H9 (cell line): Measurements from ENCODE around the gene SRP9. TPM values are rescaled to one million over a fixed set of nuclear protein-coding genes. Genes with fewer than 3 reads are reported as not detected.

Source experiments
- DNase-seq: peaks from one replicate; pipeline ENCODE4 v3.0.0-alpha.2; 2017
- H2AFZ ChIP-seq: one replicate; pipeline ENCODE4 v1.6.1; 2013; ENCODE audit warnings: mild to moderate bottlenecking, low read length, control low read depth, moderate library complexity
- H2AK5ac ChIP-seq: 2 replicates; pipeline ENCODE4 v1.6.1; 2013; ENCODE audit warnings: low read length, control low read depth, mixed read lengths; ENCODE audit not compliant: insufficient read length
- H2BK120ac ChIP-seq: one replicate; pipeline ENCODE4 v1.6.1; 2013; ENCODE audit warnings: low read depth, mild to moderate bottlenecking, low read length, control low read depth, inconsistent platforms; ENCODE audit not compliant: poor library complexity, severe bottlenecking
- H2BK12ac ChIP-seq: 2 replicates; pipeline ENCODE4 v1.6.1; 2013; ENCODE audit warnings: low read length, control low read depth, mixed read lengths, low read depth; ENCODE audit not compliant: insufficient read length
- H2BK15ac ChIP-seq: 2 replicates; pipeline ENCODE4 v1.6.1; 2013; ENCODE audit warnings: low read depth, low read length, control low read depth
- H2BK20ac ChIP-seq: one replicate; pipeline ENCODE4 v1.6.1; 2013; ENCODE audit warnings: low read depth, mild to moderate bottlenecking, low read length, control low read depth, inconsistent platforms; ENCODE audit not compliant: poor library complexity, severe bottlenecking
- H2BK5ac ChIP-seq: 2 replicates; pipeline ENCODE4 v1.6.1; 2013; ENCODE audit warnings: low read length, control low read depth, mixed read lengths; ENCODE audit not compliant: insufficient read length
- H3K14ac ChIP-seq: 2 replicates; pipeline ENCODE4 v1.6.1; 2013; ENCODE audit warnings: low read length, control low read depth; ENCODE audit not compliant: insufficient read depth
- H3K18ac ChIP-seq: 2 replicates; pipeline ENCODE4 v1.6.1; 2013; ENCODE audit warnings: low read depth, mild to moderate bottlenecking, mixed read lengths, low read length, control low read depth; ENCODE audit not compliant: insufficient read length
- H3K23ac ChIP-seq: 2 replicates; pipeline ENCODE4 v1.6.1; 2013; ENCODE audit warnings: low read length, control low read depth, mixed read lengths, low read depth; ENCODE audit not compliant: insufficient read length
- H3K23me2 ChIP-seq: 2 replicates; pipeline ENCODE4 v1.6.1; 2013; ENCODE audit warnings: low read depth, mild to moderate bottlenecking, mixed read lengths, low read length, control low read depth; ENCODE audit not compliant: insufficient read length, poor library complexity, severe bottlenecking
- H3K27ac ChIP-seq: 2 replicates; pipeline ENCODE4 v1.5.1; 2013; ENCODE audit warnings: low read length, control low read depth, mixed read lengths, low read depth; ENCODE audit not compliant: insufficient read length
- H3K27me3 ChIP-seq: 2 replicates; pipeline ENCODE4 v1.6.1; 2013; ENCODE audit warnings: low read length, control low read depth, inconsistent platforms; ENCODE audit not compliant: insufficient read depth
- H3K4ac ChIP-seq: 2 replicates; pipeline ENCODE4 v1.6.1; 2013; ENCODE audit warnings: low read depth, mild to moderate bottlenecking, control low read depth, inconsistent platforms, low read length, moderate library complexity
- H3K4me1 ChIP-seq: 2 replicates; pipeline ENCODE4 v1.6.1; 2013; ENCODE audit warnings: low read length, control low read depth, inconsistent platforms; ENCODE audit not compliant: insufficient read depth
- H3K4me2 ChIP-seq: 2 replicates; pipeline ENCODE4 v1.6.1; 2013; ENCODE audit warnings: low read length, control low read depth, mixed read lengths; ENCODE audit not compliant: insufficient read length, insufficient read depth
- H3K56ac ChIP-seq: 2 replicates; pipeline ENCODE4 v1.6.1; 2013; ENCODE audit warnings: low read depth, mild to moderate bottlenecking, mixed read lengths, low read length, control low read depth; ENCODE audit not compliant: insufficient read length
- H3K79me1 ChIP-seq: 2 replicates; pipeline ENCODE4 v1.6.1; 2013; ENCODE audit warnings: low read depth, mild to moderate bottlenecking, moderate library complexity, low read length, control low read depth, inconsistent platforms; ENCODE audit not compliant: insufficient read depth, poor library complexity, severe bottlenecking
- H3K79me2 ChIP-seq: 2 replicates; pipeline ENCODE4 v1.6.1; 2013; ENCODE audit warnings: low read length, control low read depth, inconsistent platforms; ENCODE audit not compliant: insufficient read depth
- H3K9ac ChIP-seq: 2 replicates; pipeline ENCODE4 v1.6.1; 2013; ENCODE audit warnings: low read length, control low read depth, mixed read lengths; ENCODE audit not compliant: insufficient read length; ENCODE audit errors: extremely low read depth
- H3K9me3 ChIP-seq: one replicate; pipeline ENCODE4 v1.6.1; 2013; ENCODE audit warnings: low read depth, low read length, inconsistent platforms; ENCODE audit not compliant: control insufficient read depth
- H3T11ph ChIP-seq: one replicate; pipeline ENCODE4 v1.6.1; 2013; ENCODE audit warnings: mild to moderate bottlenecking, low read length, control low read depth, inconsistent platforms
- H4K20me1 ChIP-seq: one replicate; pipeline ENCODE4 v1.6.1; 2013; ENCODE audit not compliant: control insufficient read depth, insufficient read length, insufficient read depth
- H4K5ac ChIP-seq: 2 replicates; pipeline ENCODE4 v1.6.1; 2013; ENCODE audit warnings: low read depth, mild to moderate bottlenecking, mixed read lengths, low read length, control low read depth; ENCODE audit not compliant: insufficient read length
- H4K8ac ChIP-seq: replicated peaks from 2 replicates; pipeline ENCODE4 v1.6.1; 2013; ENCODE audit warnings: low read length, control low read depth, mixed read lengths, low read depth; ENCODE audit not compliant: insufficient read length
- H4K91ac ChIP-seq: 2 replicates; pipeline ENCODE4 v1.6.1; 2013; ENCODE audit warnings: low read depth, mild to moderate bottlenecking, moderate library complexity, mixed read lengths, low read length, control low read depth; ENCODE audit not compliant: insufficient read length
- H3K27ac Mint-ChIP-seq, 3 experiments: 2 replicates in 2 of 3; 3 replicates in 1 of 3; pipeline ENCODE4 v1.8.0; 2020 to 2021; ENCODE audit warnings: mixed read lengths in 3 of 3, mild to moderate bottlenecking in 1 of 3, moderate library complexity in 1 of 3
- H3K27me3 Mint-ChIP-seq: 2 replicates; pipeline ENCODE4 v1.8.0; 2021; ENCODE audit warnings: low read depth, mild to moderate bottlenecking, moderate library complexity, mixed read lengths
- H3K36me3 Mint-ChIP-seq, 3 experiments: 2 replicates in 2 of 3; 3 replicates in 1 of 3; pipeline ENCODE4 v1.8.0; 2020 to 2021; ENCODE audit warnings: low read depth in 3 of 3, mixed read lengths in 3 of 3; ENCODE audit not compliant: insufficient read depth in 1 of 3
- H3K4me1 Mint-ChIP-seq, 2 experiments: 2 replicates each; pipeline ENCODE4 v1.8.0; 2020; ENCODE audit warnings: mixed read lengths in 2 of 2
- H3K4me3 Mint-ChIP-seq, 2 experiments: 2 replicates in 1 of 2; 3 replicates in 1 of 2; pipeline ENCODE4 v1.8.0; 2020 to 2021; ENCODE audit warnings: mild to moderate bottlenecking in 2 of 2, mixed read lengths in 2 of 2, moderate library complexity in 1 of 2
- H3K9me3 Mint-ChIP-seq, 2 experiments: 2 replicates in 1 of 2; 3 replicates in 1 of 2; pipeline ENCODE4 v1.8.0; 2020; ENCODE audit warnings: mild to moderate bottlenecking in 2 of 2, mixed read lengths in 2 of 2, moderate library complexity in 1 of 2
- WGBS: extraction: QIAGEN DNeasy Blood & Tissue Kit; methylation state at CpG from one replicate; pipeline ENCODE4 v1.1.7; 2013; ENCODE audit warnings: missing lambda C conversion rate, low lambda C conversion rate, mixed read lengths; ENCODE audit not compliant: insufficient read length; ENCODE audit errors: extremely low coverage; 5-methylcytosine and 5-hydroxymethylcytosine counted together
- total RNA-seq: library from RNA; stranded (reverse); gene quantifications from 2 replicates; pipeline ENCODE4 v1.2.1, GENCODE V29; 2021
- TF ChIP-seq, protein P1 (sequence below): fragments of 200-600 bp; sonication (generic); conservative IDR thresholded peaks from 3 replicates; pipeline ENCODE4 v1.8.0; 2021; ENCODE audit warnings: antibody characterized with exemption, mild to moderate bottlenecking

The SRP9 gene
- total RNA-seq, 1 experiment from 2014 or later: 403 TPM

DNA sequence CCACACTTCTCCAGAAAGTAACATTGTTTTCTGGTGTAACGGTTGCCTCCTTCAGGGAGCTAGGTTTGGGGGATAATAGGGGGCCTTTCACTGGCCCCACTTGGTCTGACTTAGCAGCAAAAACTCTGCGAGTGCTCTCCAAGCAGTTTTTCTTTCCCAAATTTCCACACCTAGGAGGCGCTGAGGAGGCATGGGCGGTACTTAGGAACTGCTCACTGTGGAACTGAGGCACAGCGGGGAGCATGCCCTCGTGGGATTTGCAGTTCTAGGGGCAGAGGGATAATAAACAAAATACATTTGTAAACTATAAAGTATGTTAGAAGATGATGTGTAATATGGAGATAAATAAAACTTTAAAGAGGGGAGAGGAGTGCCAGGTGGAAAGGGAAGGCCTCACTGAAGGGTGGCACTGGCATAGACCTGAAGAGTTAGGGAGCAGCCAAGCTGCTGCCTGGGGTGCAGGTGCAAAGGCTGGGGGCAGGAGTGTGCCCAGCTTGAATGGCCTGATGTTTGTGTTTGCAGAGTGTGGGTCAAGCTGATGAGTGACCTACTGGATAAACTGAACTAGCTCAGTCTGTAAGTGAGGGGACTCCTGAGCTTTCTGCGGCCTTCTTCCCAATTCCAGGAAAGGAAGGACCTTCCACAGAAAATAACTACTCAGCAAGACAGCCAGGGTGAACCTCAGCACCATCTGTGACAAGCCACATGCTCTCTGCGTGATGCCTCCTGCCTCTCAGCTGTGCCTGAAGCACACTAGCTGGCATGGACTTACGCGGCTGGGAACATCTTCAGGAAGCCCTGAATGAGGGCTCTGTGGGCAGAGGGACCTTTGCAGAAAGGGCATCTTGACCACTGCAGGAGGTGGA lies 34.2 kb downstream of the SRP9 start:
- Mint-ChIP-seq H3K4me3 (peak overlapping the region; percentile 79 to 96), H3K9me3 (no peaks in the 10 kb centered on the region; a peak in 1 of 5 replicates), H3K4me1 (peaks cover 34 to 44% of the 10 kb centered on the region in 2 experiments), H3K36me3 (peaks cover 0 to 5% (median 4%) of the 10 kb centered on the region in 3 experiments; a peak in 2 of 7 replicates), H3K27me3 (peaks cover 13% of the 10 kb centered on the region), H3K27ac (peak overlapping the region in 1 of 3 experiments; percentile 10; a peak in 1 of 7 replicates)
- no peaks in the 10 kb centered on the region for H3K79me1 ChIP-seq
- no peak overlapping the region for H3K9ac ChIP-seq
- H3K27me3 ChIP-seq: no peaks in the 10 kb centered on the region
- no peak overlapping the region for H3K4ac ChIP-seq
- H3K4me2 ChIP-seq: peak overlapping the region; percentile 57
- H3K18ac ChIP-seq: no peak overlapping the region
- H3K56ac ChIP-seq: no peak overlapping the region
- peaks cover 1% of the 10 kb centered on the region; the same call in 1 of the 2 replicates for H3K79me2 ChIP-seq
- no peak overlapping the region for H2BK120ac ChIP-seq
- H2BK15ac ChIP-seq: no peak overlapping the region
- H3K27ac ChIP-seq: no peak overlapping the region
- H4K5ac ChIP-seq: no peak overlapping the region
- TF ChIP-seq, protein P1, sequence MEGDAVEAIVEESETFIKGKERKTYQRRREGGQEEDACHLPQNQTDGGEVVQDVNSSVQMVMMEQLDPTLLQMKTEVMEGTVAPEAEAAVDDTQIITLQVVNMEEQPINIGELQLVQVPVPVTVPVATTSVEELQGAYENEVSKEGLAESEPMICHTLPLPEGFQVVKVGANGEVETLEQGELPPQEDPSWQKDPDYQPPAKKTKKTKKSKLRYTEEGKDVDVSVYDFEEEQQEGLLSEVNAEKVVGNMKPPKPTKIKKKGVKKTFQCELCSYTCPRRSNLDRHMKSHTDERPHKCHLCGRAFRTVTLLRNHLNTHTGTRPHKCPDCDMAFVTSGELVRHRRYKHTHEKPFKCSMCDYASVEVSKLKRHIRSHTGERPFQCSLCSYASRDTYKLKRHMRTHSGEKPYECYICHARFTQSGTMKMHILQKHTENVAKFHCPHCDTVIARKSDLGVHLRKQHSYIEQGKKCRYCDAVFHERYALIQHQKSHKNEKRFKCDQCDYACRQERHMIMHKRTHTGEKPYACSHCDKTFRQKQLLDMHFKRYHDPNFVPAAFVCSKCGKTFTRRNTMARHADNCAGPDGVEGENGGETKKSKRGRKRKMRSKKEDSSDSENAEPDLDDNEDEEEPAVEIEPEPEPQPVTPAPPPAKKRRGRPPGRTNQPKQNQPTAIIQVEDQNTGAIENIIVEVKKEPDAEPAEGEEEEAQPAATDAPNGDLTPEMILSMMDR: peak; percentile 73
- H3K9me3 ChIP-seq: no peaks in the 10 kb centered on the region
- peak; percentile 62 for DNase-seq
- no peak overlapping the region for H2BK5ac ChIP-seq
- H3K23ac ChIP-seq: no peak overlapping the region
- H3K23me2 ChIP-seq: no peaks in the 10 kb centered on the region
- no peak overlapping the region for H2BK20ac ChIP-seq
- no peaks in the 10 kb centered on the region for H4K20me1 ChIP-seq
- H3T11ph ChIP-seq: no peak overlapping the region
- no peak overlapping the region for H2AFZ ChIP-seq
- no peak overlapping the region for H2AK5ac ChIP-seq
- WGBS: no CpG with 5 or more reads among the region's 10 CpGs
- H3K4me1 ChIP-seq: no peaks in the 10 kb centered on the region; the same call in 1 of the 2 replicates
- H3K14ac ChIP-seq: no peak overlapping the region
- H4K91ac ChIP-seq: no peak overlapping the region
- H4K8ac ChIP-seq: no peak overlapping the region
- no peak overlapping the region for H2BK12ac ChIP-seq
